SHP77 (cell line): ENCODE data around the gene HCN1.
A peak's percentile ranks its signal among the peaks of the same experiment; 100 is the strongest.
"Not testable (repeated sequence)": the region's sequence is repeated elsewhere in the genome, so short reads cannot be mapped to it uniquely, and the experiment has no call there.

Experiments used
- DNase-seq, 2 experiments: peaks; one replicate each; lab custom pipeline; 2025; lab: John Stamatoyannopoulos, UW

Gene HCN1

GRCh38 chr5:45417285-45417998 is 278.7 kb downstream of the HCN1 start:
- DNase-seq: no peak

GRCh38 chr5:45414620-45415573 is 281.3 kb downstream of the HCN1 start:
- DNase-seq: no peak

GRCh38 chr5:45411971-45412612 is 284.1 kb downstream of the HCN1 start:
- no peak for DNase-seq

DNA sequence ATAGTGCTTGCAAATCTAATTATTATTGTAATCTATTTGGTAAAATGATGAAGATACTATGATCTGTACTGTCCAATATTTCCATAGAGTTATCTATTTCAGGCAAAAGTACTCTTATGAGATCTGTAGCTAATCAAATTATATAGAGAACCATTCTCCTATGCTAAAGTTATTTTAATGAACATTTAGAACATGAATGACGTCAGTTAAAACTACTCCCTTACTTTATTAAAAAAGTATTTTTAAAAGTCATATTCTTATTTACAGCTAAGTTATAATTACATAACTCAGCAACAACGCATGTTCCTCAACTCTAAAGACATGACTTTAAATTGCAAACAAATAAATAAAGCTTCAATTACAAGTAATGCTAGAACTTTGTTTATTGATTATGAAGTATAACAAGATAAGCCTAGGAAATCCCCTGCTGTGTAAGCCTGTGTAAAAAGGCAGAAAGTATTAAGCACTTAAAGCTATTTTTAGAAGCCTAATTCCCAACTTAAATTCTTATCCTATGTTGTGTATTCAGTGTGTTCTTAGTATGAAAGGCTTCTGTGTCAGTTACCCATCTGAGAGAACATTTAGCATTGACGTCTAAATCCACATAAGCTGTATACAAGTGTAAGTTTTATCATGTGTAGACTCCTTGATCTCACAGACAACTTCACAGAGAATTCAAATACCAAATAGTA is 285.7 kb downstream of the HCN1 start:
- no peak for DNase-seq

DNA sequence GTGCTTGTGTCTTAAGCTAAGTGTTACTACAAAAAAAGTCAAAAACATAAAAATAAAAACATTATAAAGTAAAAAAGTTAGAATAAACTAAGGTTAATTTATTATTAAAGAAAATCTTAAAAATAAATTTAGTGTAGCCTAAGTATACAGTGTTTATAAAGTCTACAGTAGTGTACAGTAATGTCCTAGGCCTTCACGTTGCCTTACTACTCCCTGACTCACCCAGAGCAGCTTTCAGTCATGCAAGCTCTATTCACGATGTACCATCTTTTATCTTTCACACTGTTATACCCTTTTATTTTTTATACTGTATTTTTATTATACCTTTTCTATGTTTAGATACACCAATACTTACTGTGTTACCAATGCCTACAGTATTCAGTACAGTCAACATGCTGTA is 288.1 kb downstream of the HCN1 start:
- no peak for DNase-seq

- no peak for DNase-seq
Observed at GRCh38 chr5:45402804-45403455, 293.2 kb downstream of the HCN1 start.

DNA sequence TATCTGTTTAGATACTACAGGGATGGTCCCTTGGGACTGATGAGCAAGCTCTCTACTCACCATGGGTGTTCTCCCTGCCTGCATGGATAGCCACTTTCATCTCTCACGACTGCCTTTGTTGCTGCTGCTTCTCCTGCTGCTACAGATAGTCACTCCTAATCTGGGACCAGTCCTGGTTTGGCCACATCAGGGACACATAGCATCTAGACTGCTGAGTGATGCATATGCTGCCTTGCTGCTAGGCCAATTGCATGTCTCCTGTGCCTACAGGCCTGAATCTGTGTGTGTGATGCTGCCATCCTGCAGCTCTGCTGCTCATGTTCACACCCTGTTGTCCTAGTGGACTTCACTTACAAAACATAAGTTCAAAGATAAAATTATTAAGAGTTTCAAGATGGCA is 297.1 kb downstream of the HCN1 start:
- DNase-seq: no peak

- peak in 1 of 2 experiments; percentile 30 for DNase-seq
Observed at GRCh38 chr5:45385321-45386058, 310.7 kb downstream of the HCN1 start.

- no peak for DNase-seq
Observed at GRCh38 chr5:45383985-45384384, 312.2 kb downstream of the HCN1 start.

DNA sequence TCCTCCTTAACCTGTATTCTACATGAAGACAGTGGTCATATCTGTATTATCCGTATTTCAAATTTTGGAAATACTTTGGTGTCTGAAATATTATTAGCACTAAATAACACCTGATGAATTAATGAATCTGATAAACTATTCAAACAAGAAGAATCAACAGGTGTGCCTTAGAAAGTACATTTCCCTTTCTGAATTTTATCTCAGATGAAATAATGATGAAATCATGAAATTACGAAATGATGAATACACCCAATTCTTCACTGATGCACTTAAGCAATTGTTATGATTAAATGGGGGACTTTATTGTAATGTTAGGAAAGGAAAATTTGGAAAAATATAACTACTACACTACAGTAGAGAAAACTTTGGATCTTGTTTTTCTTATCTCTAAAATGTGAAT is 313.6 kb downstream of the HCN1 start:
- DNase-seq: no peak

- no peak for DNase-seq
Observed at GRCh38 chr5:45376417-45376816, 319.8 kb downstream of the HCN1 start.

- no peak for DNase-seq
Observed at GRCh38 chr5:45372629-45373028, 323.6 kb downstream of the HCN1 start.

GRCh38 chr5:45371423-45371822 is 324.8 kb downstream of the HCN1 start:
- DNase-seq: not testable (repeated sequence)

GRCh38 chr5:45355189-45355992 is 340.8 kb downstream of the HCN1 start:
- DNase-seq: no peak

- DNase-seq: no peak
Observed at GRCh38 chr5:45336464-45336863, 359.7 kb downstream of the HCN1 start.

DNA sequence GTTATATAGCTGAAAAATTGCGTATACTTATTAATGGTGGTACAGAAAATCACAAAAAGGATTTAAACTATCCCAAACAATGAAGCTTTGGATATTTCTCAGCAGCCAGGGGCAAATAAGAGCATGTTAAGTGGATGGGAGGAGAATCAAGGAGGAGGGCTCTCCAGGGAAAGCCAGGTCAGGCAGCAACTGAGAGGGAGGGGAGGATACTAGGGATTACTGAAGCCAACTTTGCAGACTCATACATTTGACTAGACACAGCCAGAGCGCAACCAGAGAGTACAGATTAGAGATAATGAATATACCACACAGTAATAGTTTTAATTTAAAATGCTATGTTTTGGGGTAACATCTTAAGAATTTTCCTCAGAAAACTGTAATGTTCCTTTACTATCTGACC is 360.2 kb downstream of the HCN1 start:
- DNase-seq: no peak

DNA sequence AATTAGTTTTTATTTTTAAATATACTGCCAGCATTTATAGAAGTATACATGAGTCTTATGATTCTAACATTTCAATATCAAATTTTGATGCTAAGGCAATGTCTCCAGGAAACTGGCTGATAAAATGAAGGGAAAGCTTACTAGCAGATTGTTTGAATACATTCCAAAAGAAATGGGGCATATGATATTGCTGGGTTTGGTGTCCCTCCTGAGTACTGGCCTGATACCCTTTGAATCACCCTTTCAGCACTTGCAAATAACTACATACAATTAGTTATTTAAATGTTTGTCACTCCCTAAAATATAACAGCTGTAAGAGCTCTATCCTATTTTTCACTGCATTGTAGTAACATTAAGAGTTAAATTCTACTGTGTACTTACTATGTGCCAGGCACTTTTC is 360.8 kb downstream of the HCN1 start:
- DNase-seq: no peak

DNA sequence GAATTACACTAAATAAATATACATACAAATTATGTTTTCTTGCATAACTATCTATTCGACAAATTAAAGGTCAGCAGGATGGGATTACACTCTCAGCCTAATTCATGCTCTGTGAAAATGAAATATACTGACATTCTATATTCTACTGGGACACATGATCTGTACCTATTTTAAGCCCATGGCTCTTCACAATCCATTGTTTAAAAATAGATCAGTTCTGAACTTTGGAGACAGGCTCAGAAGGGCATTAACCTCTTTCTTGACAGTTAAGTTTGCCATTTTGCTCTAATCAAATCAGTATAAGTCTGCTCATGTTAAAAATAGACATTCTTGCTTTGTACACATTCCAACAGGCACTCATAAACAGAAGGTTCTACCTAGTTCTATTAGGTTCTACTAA is 361.2 kb downstream of the HCN1 start:
- no peak for DNase-seq

- DNase-seq: not testable (repeated sequence)
Observed at GRCh38 chr5:45312627-45313026, 383.6 kb downstream of the HCN1 start.

DNA sequence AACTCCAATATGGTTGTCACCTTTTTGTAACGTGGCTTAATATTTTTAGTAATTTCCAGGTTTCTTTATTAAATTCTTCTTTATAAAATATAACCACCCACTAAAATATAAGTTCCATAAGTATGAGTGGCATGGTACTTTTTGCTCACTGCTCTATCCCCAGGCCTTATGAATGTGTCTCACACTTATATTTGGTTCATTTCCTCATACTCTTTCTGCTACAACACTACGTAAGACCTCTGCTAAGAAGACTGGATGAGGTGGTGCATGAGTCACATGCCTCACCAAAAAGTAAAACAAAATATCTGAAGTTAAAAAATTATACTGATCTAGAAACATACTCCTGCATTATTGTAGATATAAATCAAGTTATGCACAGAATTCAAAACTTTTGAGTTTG is 400.9 kb downstream of the HCN1 start:
- DNase-seq: no peak
